ENCODE data around the gene PLXNC1. TPM values are rescaled to one million over a fixed set of nuclear protein-coding genes. Genes with fewer than 3 reads are reported as not detected.

PLXNC1 gene
- polyA plus RNA-seq, 1 of the 3 experiments (the other 2 are of a cell fraction), result 0.23 TPM

DNA sequence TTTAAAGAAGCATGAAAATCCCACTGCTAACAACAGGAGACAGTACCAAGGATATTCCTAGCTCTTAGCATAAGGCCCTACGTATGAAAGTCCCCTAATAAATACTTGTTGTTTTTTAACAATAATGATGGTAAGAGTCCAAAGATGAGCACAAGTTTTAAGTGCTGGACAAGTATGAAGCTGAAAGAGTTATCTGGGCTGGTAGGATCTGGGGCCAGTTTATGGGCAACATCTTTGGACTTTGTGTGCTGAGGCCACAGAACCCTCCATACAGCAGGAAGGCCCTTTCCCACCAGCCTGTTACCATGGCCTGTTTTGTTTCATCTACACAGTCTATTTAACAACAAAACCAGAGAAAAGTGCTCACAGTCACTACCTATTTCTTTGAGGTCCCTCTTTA lies 12.5 kb upstream of the PLXNC1 start (continued):
- TF ChIP-seq POLR2AphosphoS5 (IDR thresholded peaks at IDR 0.05; ENCODE audit: low read depth, low read length) (no peak), TEAD4 (IDR thresholded peaks at IDR 0.05; ENCODE audit: borderline replicate concordance, insufficient read depth) (no peak), USF1 (IDR thresholded peaks at IDR 0.05; ENCODE audit: borderline replicate concordance, low read depth) (no peak), TAF1 (IDR thresholded peaks at IDR 0.05; ENCODE audit: borderline replicate concordance, low read depth, low read length) (no peak), RXRA (IDR thresholded peaks at IDR 0.05; ENCODE audit: borderline replicate concordance, low read depth) (no peak)

GRCh38 chr12:94139816-94140215 lies 8.6 kb upstream of the PLXNC1 start:
- no peaks in the 10 kb centered on the region for H3K36me3 ChIP-seq (replicated peaks in 1 of 2; ENCODE audit: control insufficient read depth in 1 of 2, insufficient read depth in 2 of 2, low read length in 1 of 2)
- CTCF ChIA-PET, result interaction anchor here (1.0 to 1.1 kb wide), 2 partner anchors 294 to 393 kb away, joined by 3 to 5 read pairs; no protein-coding TSS in a partner anchor
- 77% methylated on average over 12 of the region's 21 CpGs for WGBS (ENCODE audit: low lambda C conversion rate)

More at GRCh38 chr12:94139816-94140215, 8.6 kb upstream of the PLXNC1 start:
- H4K20me1 ChIP-seq (ENCODE audit: insufficient read depth), result no peaks in the 10 kb centered on the region
- H3K27ac ChIP-seq (ENCODE audit: low read depth in 2 of 2, low read length in 1 of 2), result no peak overlapping the region
- H3K27me3 ChIP-seq (ENCODE audit: insufficient read depth), result no peaks in the 10 kb centered on the region; the same call in 1 of the 2 replicates
- no peak overlapping the region for H3K9ac ChIP-seq
- no peak overlapping the region for H3K4me3 ChIP-seq (ENCODE audit: low read depth in 2 of 2, low read length in 1 of 2)
- DNase-seq, result no peak
- no peaks in the 10 kb centered on the region for H3K79me2 ChIP-seq (ENCODE audit: insufficient read depth)
- H3K9me3 ChIP-seq, result no peaks in the 10 kb centered on the region
- H3K9me2 ChIP-seq, result no peaks in the 10 kb centered on the region
- H3K4me1 ChIP-seq (ENCODE audit: control insufficient read depth in 1 of 2, insufficient read depth in 2 of 2, low read depth in 1 of 2, low read length in 1 of 2), result peaks cover 0 to 3% of the 10 kb centered on the region in 2 experiments; a peak in 1 of 4 replicates
- no peak overlapping the region for H3K4me2 ChIP-seq
- TF ChIP-seq POLR2AphosphoS5 (IDR thresholded peaks at IDR 0.05; ENCODE audit: low read depth, low read length) (no peak), EZH2phosphoT487 (IDR thresholded peaks at IDR 0.05; ENCODE audit: borderline replicate concordance, low read depth) (no peak), MEF2A (IDR thresholded peaks at IDR 0.05; ENCODE audit: borderline replicate concordance, low read depth) (no peak), RXRA (IDR thresholded peaks at IDR 0.05; ENCODE audit: borderline replicate concordance, low read depth) (no peak), CTCF (IDR thresholded peaks at IDR 0.05) (no peak), YY1 (IDR thresholded peaks at IDR 0.05; ENCODE audit: low read depth) (no peak), RCOR1 (IDR thresholded peaks at IDR 0.05; ENCODE audit: low read length) (no peak), USF1 (IDR thresholded peaks at IDR 0.05; ENCODE audit: borderline replicate concordance, low read depth) (no peak), FOSL2 (IDR thresholded peaks at IDR 0.05; ENCODE audit: borderline replicate concordance, low read depth) (no peak), TEAD4 (IDR thresholded peaks at IDR 0.05; ENCODE audit: borderline replicate concordance, insufficient read depth) (no peak), TAF1 (IDR thresholded peaks at IDR 0.05; ENCODE audit: borderline replicate concordance, low read depth, low read length) (no peak), PBX3 (IDR thresholded peaks at IDR 0.05) (no peak)
- TF ChIP-seq, protein P1, sequence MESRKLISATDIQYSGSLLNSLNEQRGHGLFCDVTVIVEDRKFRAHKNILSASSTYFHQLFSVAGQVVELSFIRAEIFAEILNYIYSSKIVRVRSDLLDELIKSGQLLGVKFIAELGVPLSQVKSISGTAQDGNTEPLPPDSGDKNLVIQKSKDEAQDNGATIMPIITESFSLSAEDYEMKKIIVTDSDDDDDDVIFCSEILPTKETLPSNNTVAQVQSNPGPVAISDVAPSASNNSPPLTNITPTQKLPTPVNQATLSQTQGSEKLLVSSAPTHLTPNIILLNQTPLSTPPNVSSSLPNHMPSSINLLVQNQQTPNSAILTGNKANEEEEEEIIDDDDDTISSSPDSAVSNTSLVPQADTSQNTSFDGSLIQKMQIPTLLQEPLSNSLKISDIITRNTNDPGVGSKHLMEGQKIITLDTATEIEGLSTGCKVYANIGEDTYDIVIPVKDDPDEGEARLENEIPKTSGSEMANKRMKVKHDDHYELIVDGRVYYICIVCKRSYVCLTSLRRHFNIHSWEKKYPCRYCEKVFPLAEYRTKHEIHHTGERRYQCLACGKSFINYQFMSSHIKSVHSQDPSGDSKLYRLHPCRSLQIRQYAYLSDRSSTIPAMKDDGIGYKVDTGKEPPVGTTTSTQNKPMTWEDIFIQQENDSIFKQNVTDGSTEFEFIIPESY (IDR thresholded peaks at IDR 0.05; ENCODE audit: borderline replicate concordance, low read depth), result no peak
- TF ChIP-seq, protein P2, sequence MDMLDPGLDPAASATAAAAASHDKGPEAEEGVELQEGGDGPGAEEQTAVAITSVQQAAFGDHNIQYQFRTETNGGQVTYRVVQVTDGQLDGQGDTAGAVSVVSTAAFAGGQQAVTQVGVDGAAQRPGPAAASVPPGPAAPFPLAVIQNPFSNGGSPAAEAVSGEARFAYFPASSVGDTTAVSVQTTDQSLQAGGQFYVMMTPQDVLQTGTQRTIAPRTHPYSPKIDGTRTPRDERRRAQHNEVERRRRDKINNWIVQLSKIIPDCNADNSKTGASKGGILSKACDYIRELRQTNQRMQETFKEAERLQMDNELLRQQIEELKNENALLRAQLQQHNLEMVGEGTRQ (IDR thresholded peaks at IDR 0.05; ENCODE audit: borderline replicate concordance, low read depth, low read length), result no peak
- H3F3A ChIP-seq (replicated peaks; ENCODE audit: insufficient read depth), result no peaks in the 10 kb centered on the region
- no peak overlapping the region for H2AFZ ChIP-seq (ENCODE audit: low read depth)
- POLR2A ChIA-PET, result no interaction called here

Measured in SK-N-SH (cell line).